NCI-H1092 (cell line): ENCODE results near the gene PHPT1.
"Not testable (repeated sequence)": the region's sequence is repeated elsewhere in the genome, so short reads cannot be mapped to it uniquely, and the experiment has no call there.

Experiments
- DNase-seq: peaks from one replicate; lab custom pipeline; 2025; lab: John Stamatoyannopoulos, UW

PHPT1 gene

GRCh38 chr9:136860933-136861873 is 12.0 kb downstream of the PHPT1 start:
- no peak for DNase-seq

- no peak for DNase-seq
These were observed 12.8 kb downstream of the PHPT1 start for GRCh38 chr9:136861874-136862457.

- no peak for DNase-seq
These were observed 13.8 kb downstream of the PHPT1 start for GRCh38 chr9:136862849-136863622.

- DNase-seq: no peak
These were observed 14.5 kb downstream of the PHPT1 start for GRCh38 chr9:136863623-136864273.

- no peak for DNase-seq
These were observed 16.0 kb downstream of the PHPT1 start for GRCh38 chr9:136865041-136865767.

- no peak for DNase-seq
These were observed 16.5 kb downstream of the PHPT1 start for GRCh38 chr9:136865768-136866103.

- not testable (repeated sequence) for DNase-seq
These were observed 17.8 kb downstream of the PHPT1 start for GRCh38 chr9:136866898-136867421.

- no peak for DNase-seq
These were observed 18.3 kb downstream of the PHPT1 start for GRCh38 chr9:136867480-136867879.

- no peak for DNase-seq
These were observed 18.7 kb downstream of the PHPT1 start for GRCh38 chr9:136867917-136868316.

GRCh38 chr9:136868644-136869043 is 19.4 kb downstream of the PHPT1 start:
- DNase-seq: no peak

GRCh38 chr9:136869611-136870010 is 20.4 kb downstream of the PHPT1 start:
- DNase-seq: not testable (repeated sequence)

- DNase-seq: no peak
These were observed 25.9 kb downstream of the PHPT1 start for GRCh38 chr9:136875155-136875554.

GRCh38 chr9:136876476-136876875 is 27.3 kb downstream of the PHPT1 start:
- no peak for DNase-seq

GRCh38 chr9:136880651-136881050 is 31.4 kb downstream of the PHPT1 start:
- DNase-seq: no peak

- no peak for DNase-seq
These were observed 32.5 kb downstream of the PHPT1 start for GRCh38 chr9:136881691-136882108.

- no peak for DNase-seq
These were observed 33.1 kb downstream of the PHPT1 start for GRCh38 chr9:136882109-136882946.

GRCh38 chr9:136882947-136883283 is 33.7 kb downstream of the PHPT1 start:
- DNase-seq: not testable (repeated sequence)

GRCh38 chr9:136883670-136884069 is 34.5 kb downstream of the PHPT1 start:
- not testable (repeated sequence) for DNase-seq

GRCh38 chr9:136885950-136886578 is 36.9 kb downstream of the PHPT1 start, which contains the start of gene TRAF2:
Gene TRAF2, plus strand, starts transcription at chr9:136886516. Its CDS starts 12,225 bp downstream, at chr9:136898741.
- peak; percentile 96 for DNase-seq
